T follicular helper cell (primary cell): ENCODE measurements around the gene KIF23.
"Not testable (repeated sequence)": the region's sequence is repeated elsewhere in the genome, so short reads cannot be mapped to it uniquely, and the experiment has no call there.

Experiments used
- DNase-seq: peaks from one replicate; pipeline ENCODE4 v3.0.0-alpha.2; 2020; ENCODE audit warnings: low read depth
- total RNA-seq, 2 experiments: gene quantifications; one replicate each; lab custom pipeline; 2026; lab: John Stamatoyannopoulos, UW

Gene KIF23
- 0.24 to 0.70 reads per million in 2 experiments for total RNA-seq

DNA sequence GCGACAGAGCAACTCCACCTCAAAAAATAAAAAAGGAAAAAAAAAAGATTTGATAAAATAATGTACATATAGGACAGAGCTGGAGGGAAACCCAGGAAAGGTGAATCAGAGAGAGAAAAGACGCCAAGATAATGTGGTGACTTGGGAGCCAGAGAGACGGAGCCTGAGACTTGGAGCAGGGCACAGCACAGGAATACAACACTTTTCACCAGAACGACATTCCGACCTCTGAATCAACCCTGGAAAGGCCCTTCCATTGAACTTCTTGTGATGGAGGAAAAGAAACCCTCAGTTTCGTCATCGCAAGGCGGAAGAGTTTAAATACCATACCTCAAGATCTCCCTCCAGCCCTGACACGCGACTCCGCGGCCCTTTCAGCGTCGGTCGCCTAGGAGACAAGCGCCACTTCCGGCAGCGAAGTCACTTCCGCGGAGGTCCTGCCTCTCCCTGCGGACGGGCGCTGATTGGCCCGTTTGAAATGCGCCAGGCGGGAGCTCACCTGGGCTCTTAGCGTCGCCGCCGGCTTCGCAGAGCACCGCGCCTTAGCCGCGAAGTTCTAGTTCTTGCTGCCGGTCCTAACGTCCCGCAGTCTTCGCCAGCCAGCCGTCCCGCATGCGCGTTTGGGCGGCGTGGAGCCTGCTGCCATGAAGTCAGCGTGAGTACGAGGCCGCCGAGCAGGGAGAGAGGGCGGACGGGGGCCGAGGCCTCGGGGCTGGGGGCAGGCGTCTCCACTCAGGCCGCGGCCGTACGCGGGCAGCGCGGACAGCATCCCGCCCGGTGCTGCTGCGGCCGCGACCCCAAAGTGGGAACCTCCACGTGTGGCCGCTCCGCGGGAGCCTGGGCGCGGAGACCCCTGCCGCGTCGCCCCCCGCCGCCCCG, at the start of gene KIF23:
Gene KIF23, plus strand, starts transcription at position 528 of the 879 bp plus-strand sequence. Its CDS starts 117 bp downstream, at position 645.
- peak; percentile 91 for DNase-seq

DNA sequence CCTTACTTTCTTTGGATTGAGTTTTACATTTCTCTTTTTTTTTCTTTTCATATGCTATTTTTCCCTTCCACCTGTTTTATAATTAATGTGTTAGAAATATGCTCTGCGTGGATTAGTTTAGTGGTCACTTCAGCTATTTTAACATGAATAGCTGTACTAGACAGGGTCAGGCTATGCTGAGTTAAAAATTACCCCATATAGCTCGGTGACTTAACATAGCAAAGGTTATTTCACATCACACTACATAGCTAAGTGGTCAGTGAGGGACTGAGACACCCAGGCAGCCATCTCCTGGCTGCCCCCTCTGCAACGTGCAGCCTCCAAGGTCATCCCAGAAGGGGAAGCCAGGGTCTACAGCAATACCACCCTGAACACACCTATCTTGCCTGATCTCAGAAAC, 46.9 kb upstream of the KIF23 start:
- DNase-seq = no peak

DNA sequence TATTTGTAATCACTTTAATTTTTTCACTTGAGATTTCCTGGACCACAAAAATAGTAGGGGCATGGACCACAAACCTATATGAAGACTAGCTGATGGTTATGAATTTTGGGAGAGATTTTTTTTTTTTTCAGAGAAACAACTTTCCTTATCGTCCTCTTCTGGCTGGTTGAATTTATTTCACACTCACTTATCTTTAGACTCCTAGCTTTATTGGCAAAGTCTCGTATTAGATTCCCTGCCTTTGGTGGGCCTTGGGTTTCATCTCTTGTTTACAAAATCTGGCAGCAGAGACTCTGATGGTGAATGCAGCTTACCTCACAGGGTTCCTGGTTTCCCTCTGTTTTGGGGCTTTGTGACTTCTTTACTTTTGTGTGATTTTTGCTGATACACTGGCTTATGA, 44.5 kb upstream of the KIF23 start:
- DNase-seq = no peak

DNA sequence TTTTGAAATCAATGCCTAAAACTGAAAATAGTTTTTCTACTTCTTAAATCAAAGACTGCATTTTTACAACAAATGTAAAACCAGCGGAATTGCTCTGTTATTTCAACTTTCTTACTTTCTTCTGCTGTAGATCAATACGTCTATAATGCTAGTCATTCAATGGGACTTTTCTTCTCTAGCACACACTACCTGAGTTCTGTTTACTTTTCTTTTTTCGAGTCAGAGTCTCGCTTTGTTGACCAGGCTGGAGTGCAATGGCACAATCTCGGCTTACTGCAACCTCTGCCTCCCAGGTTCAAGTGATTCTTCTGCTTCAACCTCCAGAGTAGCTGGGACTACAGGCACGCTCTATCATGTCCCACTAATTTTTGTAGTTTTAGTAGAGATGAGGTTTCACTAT, 40.7 kb upstream of the KIF23 start:
- no peak for DNase-seq

DNA sequence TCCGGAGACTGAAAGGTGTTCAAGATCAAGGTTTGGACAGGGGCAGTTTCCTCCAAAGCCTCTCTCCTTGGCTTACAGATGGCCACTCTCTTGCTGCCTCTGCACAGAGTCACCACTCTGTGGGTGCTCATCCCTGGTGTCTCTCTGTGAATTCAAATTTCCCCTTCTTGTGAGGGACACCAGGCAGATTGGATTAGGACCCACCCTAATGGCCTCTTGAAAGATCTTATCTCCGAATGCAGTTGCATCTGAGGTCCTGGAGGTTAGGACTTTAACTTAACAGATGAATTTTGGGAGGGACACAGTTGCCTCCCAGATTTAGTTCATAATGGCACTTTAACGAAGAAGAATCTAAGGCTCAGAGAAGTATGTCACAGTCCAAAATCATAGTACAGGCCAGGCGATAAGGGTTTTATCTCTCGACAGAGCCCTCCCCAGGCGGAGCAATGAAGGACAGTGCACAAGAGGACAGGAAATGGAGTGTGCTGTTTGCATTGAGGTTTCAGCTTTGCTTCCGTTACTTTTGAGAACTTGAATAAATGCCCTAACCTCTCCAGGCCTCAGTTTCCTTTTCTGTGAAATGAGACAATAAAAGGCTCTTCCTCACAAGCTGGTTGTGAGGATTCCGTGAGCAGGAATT, 38.9 kb upstream of the KIF23 start:
- DNase-seq = no peak

DNA sequence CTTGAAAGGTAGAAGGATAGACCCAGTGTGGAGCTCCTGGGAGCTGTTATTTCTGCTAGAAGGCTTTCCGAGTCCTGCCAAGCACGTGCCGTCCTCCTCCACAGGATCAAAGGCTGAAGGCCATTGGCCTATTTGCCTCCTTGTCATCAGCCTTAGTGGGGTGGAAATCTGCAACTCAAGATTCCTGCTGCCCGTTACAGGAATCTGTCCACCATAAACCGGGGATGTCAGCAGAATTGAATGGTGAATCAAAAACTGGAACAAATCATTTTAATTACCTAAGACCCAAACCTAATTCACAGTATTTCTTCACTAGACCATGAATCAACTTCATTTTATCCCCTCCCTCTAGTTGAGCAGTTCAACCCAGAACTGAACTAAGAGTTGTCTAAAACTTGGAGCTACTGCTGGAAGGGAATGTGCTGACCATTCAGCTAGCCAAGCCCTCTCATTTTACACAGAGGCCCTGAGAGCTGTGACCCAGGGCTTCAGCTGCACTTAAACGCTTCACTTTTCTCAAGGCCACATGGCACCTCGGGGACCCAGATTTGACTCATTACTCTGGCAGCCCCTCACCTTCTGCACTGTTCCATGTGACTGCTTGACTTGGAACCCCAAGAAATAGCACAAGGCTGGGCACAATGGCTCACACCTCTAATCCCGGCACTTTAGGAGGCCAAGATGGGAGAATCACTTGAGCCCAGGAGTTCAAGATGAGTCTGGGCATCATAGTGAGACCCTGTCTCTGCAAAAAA, 36.8 kb upstream of the KIF23 start:
- DNase-seq = no peak

DNA sequence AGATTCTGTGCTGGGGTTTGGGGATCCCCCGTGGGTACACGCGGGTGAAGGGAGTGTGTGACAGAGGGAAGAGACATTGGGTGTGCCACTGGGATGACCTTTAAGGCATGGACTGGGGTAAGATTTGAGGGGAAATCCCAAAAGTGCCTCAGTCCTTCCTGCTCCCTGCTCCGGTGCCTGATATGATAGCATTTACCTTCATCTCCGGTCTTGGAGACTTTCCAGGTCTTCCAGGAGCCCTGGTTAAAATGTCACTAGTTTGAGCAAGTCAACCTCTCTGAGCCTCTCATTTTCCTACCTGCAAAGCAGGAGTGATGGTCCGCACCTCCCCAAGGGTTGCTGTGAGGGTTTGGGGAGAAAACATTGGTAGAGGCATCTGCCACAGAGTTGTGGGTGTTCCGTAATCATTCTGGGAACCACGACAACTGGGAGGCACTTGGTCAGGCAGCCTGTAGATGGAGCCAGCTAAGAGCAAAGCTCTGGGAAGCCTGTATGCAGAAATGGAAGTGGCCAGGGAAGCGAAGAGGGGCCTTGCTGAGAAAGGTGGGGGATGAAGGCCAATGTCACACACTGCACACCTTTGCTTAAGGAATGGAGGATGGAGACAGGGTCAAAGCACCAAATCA, 33.9 kb upstream of the KIF23 start:
- DNase-seq = no peak

DNA sequence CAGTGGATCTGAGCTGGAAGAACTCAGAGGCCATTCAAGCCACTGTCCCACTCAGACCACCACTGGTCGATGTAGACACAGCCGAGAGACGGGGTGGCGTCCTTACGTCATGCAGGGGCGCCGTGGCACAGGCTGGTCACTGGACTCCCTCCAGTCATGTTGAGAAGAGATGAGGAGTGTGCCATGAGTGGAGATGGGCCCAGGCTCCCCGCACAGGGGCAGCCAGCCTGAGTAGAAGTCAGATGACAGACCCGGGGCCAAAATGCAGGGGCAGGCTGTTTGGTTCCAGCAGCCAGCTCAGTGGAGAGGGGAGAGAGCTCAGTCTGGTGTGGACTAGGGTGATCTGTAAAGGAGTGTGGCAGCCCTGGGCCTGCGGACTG, 33.4 kb upstream of the KIF23 start:
- no peak for DNase-seq

DNA sequence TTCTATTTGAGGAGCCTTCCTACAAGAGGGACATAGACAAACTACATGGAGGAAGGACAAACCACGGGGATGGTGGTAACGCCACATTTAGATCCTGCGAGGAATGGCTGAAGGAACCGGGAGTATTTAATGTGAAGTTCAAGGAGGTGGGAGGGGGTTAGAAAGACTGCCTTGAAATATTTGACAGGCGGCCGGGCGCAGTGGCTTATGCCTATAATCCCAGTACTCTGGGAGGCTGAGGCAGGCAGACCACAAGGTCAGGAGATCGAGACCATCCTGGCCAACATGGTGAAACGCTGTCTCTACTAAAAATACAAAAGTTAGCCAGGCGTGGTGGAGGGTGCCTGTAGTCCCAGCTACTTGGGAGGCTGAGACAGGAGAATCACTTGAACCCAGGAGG, 32.0 kb upstream of the KIF23 start:
- DNase-seq = not testable (repeated sequence)

DNA sequence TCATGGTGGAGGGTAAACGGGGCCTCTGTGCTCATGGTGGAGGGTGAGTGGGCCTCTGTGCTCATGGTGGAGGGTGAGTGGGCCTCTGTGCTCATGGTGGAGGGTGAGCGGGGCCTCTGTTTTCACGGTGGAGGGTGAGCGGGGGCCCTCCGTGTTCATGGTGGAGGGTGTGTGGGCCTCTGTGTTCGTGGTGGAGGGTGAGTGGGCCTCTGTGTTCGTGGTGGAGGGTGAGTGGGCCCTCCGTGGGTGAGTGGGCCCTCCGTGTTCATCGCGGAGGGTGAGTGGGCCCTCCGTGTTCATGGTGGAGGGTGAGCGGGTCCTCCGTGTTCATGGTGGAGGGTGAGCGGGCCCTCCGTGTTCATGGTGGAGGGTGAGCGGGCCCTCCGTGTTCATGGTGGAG, 30.1 kb upstream of the KIF23 start:
- DNase-seq = not testable (repeated sequence)

DNA sequence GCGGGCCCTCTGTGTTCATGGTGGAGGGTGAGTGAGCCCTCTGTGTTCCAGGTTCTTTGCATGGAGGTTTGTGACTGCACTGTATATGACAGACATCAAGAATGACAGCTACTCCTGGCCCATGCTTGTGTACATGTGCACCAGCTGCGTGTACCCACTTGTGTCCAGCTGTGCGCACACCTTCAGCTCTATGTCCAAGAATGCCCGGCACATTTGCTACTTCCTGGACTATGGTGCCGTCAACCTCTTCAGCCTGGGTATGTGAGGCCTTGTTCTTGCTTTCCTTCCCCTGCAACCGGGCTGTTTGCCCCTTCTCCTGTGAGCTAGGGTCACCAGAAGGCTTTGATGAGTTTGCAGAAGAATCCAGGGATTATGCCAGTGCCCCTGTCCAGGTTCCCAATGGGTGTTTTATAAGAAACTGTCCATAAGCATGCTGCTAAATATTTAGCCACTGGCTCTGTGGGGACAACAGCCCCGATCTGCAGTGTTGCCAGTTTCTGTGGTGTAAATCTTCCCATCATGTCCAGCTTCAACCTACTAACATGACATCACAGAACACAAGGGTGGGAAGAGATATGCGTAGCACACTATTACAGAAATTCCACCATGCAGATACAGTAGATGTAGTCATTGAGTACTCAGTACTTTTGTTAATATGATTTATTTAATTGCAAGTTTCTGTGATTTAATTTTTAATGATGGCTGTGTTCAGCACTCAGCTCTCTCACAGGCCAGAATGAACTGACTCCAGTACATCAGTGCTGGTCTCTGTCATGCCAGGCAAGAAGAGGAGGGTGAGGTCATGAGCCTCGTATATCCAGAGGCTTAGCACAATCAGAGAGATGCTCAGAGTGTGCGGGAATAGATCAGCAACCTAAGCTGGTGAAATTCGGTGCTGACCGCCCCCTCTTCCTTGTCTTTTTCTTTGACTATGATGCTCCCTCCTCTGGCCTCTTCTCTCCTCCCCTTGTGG, 29.2 kb upstream of the KIF23 start:
- no peak for DNase-seq

DNA sequence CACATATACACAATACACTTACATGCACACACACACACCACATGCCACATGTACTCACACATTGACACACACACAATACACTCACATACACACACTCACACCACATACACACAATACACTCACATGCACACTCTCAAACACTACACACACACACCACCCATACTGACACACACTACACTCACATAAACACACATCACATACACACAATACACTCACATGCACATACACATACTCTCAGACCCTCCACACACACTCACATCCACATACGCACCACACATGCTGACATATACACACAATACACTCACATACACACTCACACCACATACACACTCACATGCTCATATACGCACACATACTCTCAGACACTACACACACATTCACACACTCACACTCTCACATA, 28.3 kb upstream of the KIF23 start:
- no peak for DNase-seq

DNA sequence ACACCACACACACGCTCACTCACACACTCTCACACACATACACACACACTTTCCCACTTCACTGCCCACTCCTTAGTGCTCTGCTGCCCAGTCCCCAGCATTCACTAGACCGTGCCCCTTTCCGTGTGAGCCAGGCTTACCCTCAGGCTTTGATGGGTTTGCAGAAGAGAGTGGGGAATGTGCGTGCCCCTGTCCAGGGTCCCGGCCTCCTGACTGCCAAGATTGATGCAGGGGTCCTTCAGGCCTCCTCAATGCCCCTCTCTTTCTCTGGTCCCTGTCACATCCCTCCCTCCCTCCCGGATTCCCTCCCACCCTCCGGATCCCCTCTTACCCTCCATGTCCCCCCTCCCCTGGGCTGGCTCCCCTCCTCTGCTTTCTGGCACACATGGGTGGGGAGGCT, 27.9 kb upstream of the KIF23 start:
- no peak for DNase-seq

DNA sequence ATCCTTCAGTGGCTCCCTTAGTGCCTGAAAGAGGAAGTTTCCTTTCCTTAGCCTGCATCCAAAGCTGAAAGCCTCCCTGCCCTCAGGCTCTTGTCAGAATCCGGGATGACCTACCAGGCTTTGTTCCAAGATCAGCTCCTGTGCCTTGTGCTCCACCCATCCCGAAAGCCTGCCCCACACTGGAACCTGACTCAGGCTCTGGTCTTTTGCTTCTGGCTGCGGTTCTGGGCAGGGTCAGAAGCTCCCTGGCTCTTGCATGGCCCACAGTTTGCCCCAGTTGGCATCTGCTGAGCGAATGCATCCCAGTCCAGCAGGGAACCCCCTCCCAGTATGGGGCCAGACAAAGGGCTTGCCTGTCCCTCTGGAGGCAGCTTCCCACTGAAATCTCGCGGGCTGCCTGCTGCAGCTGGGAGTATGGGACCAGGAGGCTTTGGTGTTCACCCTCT, 25.9 kb upstream of the KIF23 start:
- DNase-seq = no peak

DNA sequence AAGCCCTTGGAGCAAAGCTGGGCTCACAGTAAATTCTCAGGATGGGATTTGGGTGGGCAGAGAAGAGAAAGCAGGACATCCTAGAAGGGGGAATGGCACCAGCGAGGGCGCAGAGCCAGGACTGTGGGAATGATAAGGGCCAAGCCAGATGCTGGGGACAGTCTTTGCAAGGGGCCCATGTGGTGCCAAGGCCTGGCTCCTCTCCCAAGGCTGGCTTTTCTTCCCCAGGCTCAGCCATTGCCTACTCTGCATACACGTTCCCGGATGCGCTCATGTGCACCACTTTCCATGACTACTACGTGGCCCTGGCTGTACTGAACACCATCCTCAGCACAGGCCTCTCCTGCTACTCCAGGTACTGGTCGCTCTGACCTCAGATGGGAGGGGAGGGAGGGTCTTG, 24.7 kb upstream of the KIF23 start:
- DNase-seq = no peak

DNA sequence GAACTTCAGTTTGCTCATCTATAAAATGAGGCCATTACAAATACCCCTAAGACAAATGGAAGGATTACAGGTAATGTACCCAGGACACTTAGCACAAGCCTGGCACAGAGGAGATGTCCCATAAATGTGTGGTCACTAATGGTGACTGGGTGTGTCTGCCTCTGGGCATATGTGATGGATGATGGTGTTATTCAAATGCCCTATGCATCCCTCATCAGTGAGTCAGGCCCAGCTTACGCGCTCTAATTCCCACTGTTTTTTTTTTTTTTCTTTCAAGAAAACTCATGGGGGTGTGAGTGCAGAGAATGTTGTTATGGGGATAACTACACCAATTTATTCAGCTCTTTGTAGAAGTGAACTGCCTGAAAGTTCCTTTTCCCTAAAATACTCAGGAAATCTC, 23.6 kb upstream of the KIF23 start:
- DNase-seq = no peak

DNA sequence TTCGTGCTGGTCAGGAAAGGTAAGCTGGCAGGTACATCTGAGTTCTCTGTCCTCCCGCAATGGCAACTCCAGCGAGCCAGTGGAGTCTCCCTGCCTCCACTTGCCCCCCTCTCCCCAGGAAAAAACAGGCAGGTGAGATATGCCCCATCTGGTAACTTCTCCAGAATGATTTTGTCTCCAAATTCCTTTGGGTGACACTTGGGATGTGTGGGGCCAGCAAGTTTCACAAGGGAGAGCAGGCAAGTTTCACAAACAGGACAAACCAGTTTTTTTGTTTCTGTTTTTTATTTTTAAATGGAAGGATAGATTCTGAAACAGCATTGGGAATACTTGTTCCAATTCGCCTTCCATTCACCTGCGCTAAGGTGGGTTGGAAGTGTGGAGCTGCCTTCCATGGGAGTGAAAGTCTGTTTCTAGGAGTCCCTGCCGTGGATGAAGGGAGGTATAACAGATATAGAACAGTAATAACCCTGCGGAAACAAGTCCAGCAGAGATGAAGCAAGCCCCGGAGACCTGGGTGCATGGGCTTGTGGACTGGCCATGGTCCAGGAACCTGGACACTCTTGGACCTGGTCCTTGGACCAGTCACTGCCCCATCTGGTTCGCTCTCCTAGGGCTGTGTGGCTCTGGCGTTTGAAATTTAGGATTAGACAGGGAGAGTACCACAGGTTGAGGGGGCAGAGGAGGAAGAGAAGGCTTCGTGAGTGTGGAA, 22.9 kb upstream of the KIF23 start:
- no peak for DNase-seq

DNA sequence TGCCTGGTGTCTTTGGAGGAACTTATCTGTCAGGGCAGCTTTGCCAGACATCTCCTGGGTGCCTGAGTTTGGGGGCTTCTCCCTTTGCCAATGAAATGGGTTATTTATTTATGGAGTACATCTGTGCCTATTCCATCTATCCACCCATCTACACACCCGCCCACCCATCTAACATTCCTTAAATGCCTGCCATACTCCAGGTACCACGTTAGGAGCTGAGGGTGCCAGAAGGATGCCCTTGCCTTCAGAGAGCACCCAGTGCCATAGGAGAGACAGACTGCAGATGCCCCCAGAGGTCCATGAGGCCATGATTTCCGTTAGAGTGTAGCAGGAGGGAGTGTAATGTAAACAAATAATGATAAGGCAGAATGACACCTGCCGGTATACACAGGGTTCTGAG, 21.8 kb upstream of the KIF23 start:
- no peak for DNase-seq

DNA sequence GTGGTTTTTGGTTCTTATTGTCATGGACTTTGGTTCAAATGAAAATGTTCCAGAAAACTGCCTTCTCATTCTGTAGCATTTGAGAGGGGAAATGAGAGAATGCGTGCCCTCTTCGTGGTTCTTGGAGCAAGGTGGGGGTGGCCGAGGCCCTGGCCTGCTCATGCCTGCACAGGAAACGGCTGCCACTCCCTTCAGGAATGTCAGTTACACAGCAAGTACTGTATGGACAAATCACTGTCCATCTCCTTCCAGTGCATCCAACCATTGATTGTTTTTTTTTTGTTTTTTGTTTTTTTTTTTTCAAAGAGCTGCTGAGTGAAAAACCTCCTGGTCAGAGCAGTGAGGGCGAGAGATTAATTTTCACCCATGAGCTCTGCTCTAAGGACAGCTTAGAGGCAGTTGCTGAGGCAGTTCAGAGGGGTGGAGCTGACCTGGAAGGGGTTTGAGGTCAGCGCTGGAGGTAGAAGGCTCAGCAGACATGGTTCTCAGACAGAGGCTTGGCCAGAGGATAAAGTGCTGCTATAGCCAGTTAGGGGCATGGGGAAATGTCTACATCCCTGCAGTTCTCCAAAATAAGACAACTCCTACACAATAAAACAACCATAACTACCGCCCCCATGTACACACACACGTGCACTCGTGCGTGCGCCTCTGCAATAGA, 20.2 kb upstream of the KIF23 start:
- DNase-seq = no peak
